Measurements from ENCODE around the gene ADAM21. TPM values are rescaled to one million over a fixed set of nuclear protein-coding genes. Genes with fewer than 3 reads are reported as not detected.

ADAM21 gene
- total RNA-seq (2022; extraction: Qiagen RNA extraction; ENCODE audit: low read depth) = 0.05 to 0.06 TPM (median 0.05 TPM) in 3 of 5 replicates, not detected in the others

GRCh38 chr14:70451874-70452273 is at the start of gene ADAM21:
Gene ADAM21, plus strand, starts transcription at chr14:70452174. Its CDS starts 5,326 bp downstream, at chr14:70457500.

GRCh38 chr14:70416725-70417349 is 35.1 kb upstream of the ADAM21 start, which contains the start of gene SYNJ2BP:
Gene SYNJ2BP, minus strand, starts transcription at chr14:70417090. Its CDS starts 127 bp downstream, at chr14:70416963.

Other genes with a start within 250 kb of the ADAM21 start
- gene COX16, start 92.5 kb upstream of the ADAM21 start, total RNA-seq (2022; extraction: Qiagen RNA extraction; ENCODE audit: low read depth) = 57.0 to 71.2 TPM (median 61.6 TPM) in 5 replicates
- 8.9 to 11.1 TPM (median 10.5 TPM) in 5 replicates for gene SYNJ2BP, start 35.1 kb upstream of the ADAM21 start, total RNA-seq (2022; extraction: Qiagen RNA extraction; ENCODE audit: low read depth)
- gene ADAM20, start 82.8 kb downstream of the ADAM21 start, total RNA-seq (2022; extraction: Qiagen RNA extraction; ENCODE audit: low read depth) = not detected in 5 replicates
- gene MED6, start 148.5 kb downstream of the ADAM21 start, total RNA-seq (2022; extraction: Qiagen RNA extraction; ENCODE audit: low read depth) = 42.3 to 53.2 TPM (median 45.2 TPM) in 5 replicates
- 3.0 to 3.6 TPM (median 3.3 TPM) in 5 replicates for gene TTC9, start 189.7 kb downstream of the ADAM21 start, total RNA-seq (2022; extraction: Qiagen RNA extraction; ENCODE audit: low read depth)